Measurements from ENCODE around the gene C18orf63. TPM values are rescaled to one million over a fixed set of nuclear protein-coding genes. Genes with fewer than 3 reads are reported as not detected.

The C18orf63 gene
- total RNA-seq = not detected

- Mint-ChIP-seq H3K36me3 (ENCODE audit: insufficient read depth) (no peaks in the 10 kb centered on the region), H3K27me3 (ENCODE audit: low read depth) (peaks cover under 1% of the 10 kb centered on the region), H3K9me3 (no peaks in the 10 kb centered on the region), H3K4me3 (no peak within 1 kb of the TSS), H3K4me1 (ENCODE audit: low read depth) (no peaks in the 10 kb centered on the region)
- ATAC-seq = no peak
- DNase-seq = no peak
Observed at GRCh38 chr18:74315464-74316256, at the start of gene C18orf63. Gene C18orf63 (plus strand): TSS chr18:74315839. CDS start chr18:74317866, 2,027 bp downstream.

- ATAC-seq (no peak), DNase-seq (no peak)
- H3K9me3 Mint-ChIP-seq = no peaks in the 10 kb centered on the region
- H3K27me3 Mint-ChIP-seq (ENCODE audit: low read depth) = no peaks in the 10 kb centered on the region
- peaks cover 3% of the 10 kb centered on the region for H3K4me1 Mint-ChIP-seq (ENCODE audit: low read depth)
- no peak overlapping the region for H3K4me3 Mint-ChIP-seq
- peaks cover 15% of the 10 kb centered on the region for H3K36me3 Mint-ChIP-seq (ENCODE audit: insufficient read depth)
Observed at GRCh38 chr18:74266161-74266560, 49.5 kb upstream of the C18orf63 start.

GRCh38 chr18:74268175-74268574 lies 47.5 kb upstream of the C18orf63 start:
- no peak overlapping the region for H3K4me3 Mint-ChIP-seq
- peaks cover 8% of the 10 kb centered on the region for H3K36me3 Mint-ChIP-seq (ENCODE audit: insufficient read depth)
- no peaks in the 10 kb centered on the region for H3K9me3 Mint-ChIP-seq
- H3K27me3 Mint-ChIP-seq (ENCODE audit: low read depth) = no peaks in the 10 kb centered on the region
- DNase-seq (no peak), ATAC-seq (no peak)
- H3K4me1 Mint-ChIP-seq (ENCODE audit: low read depth) = peaks cover 3% of the 10 kb centered on the region

- Mint-ChIP-seq H3K27me3 (ENCODE audit: low read depth) (no peaks in the 10 kb centered on the region), H3K36me3 (ENCODE audit: insufficient read depth) (peaks cover 12% of the 10 kb centered on the region), H3K4me1 (ENCODE audit: low read depth) (peaks cover 3% of the 10 kb centered on the region), H3K4me3 (no peak overlapping the region), H3K9me3 (no peaks in the 10 kb centered on the region)
- ATAC-seq (no peak), DNase-seq (no peak)
Observed at GRCh38 chr18:74268933-74269620, 46.6 kb upstream of the C18orf63 start.

GRCh38 chr18:74271635-74272034 lies 44.0 kb upstream of the C18orf63 start:
- DNase-seq (no peak), ATAC-seq (no peak)
- Mint-ChIP-seq H3K4me1 (ENCODE audit: low read depth) (peaks cover 3% of the 10 kb centered on the region), H3K27me3 (ENCODE audit: low read depth) (no peaks in the 10 kb centered on the region), H3K36me3 (ENCODE audit: insufficient read depth) (peaks cover 8% of the 10 kb centered on the region), H3K4me3 (no peak overlapping the region), H3K9me3 (no peaks in the 10 kb centered on the region)

GRCh38 chr18:74273394-74273793 lies 42.2 kb upstream of the C18orf63 start:
- no peaks in the 10 kb centered on the region for H3K9me3 Mint-ChIP-seq
- H3K4me1 Mint-ChIP-seq (ENCODE audit: low read depth) = peaks cover 3% of the 10 kb centered on the region
- ATAC-seq = no peak
- H3K27me3 Mint-ChIP-seq (ENCODE audit: low read depth) = no peaks in the 10 kb centered on the region
- H3K36me3 Mint-ChIP-seq (ENCODE audit: insufficient read depth) = peaks cover 9% of the 10 kb centered on the region
- DNase-seq = no peak
- H3K4me3 Mint-ChIP-seq = no peak overlapping the region

GRCh38 chr18:74274700-74275099 lies 40.9 kb upstream of the C18orf63 start:
- H3K9me3 Mint-ChIP-seq = no peaks in the 10 kb centered on the region
- no peak for ATAC-seq
- H3K27me3 Mint-ChIP-seq (ENCODE audit: low read depth) = no peaks in the 10 kb centered on the region
- H3K36me3 Mint-ChIP-seq (ENCODE audit: insufficient read depth) = peaks cover 10% of the 10 kb centered on the region
- H3K4me3 Mint-ChIP-seq = no peak overlapping the region
- DNase-seq = no peak
- H3K4me1 Mint-ChIP-seq (ENCODE audit: low read depth) = no peaks in the 10 kb centered on the region

GRCh38 chr18:74275736-74276135 lies 39.9 kb upstream of the C18orf63 start:
- Mint-ChIP-seq H3K4me1 (ENCODE audit: low read depth) (no peaks in the 10 kb centered on the region), H3K36me3 (ENCODE audit: insufficient read depth) (peaks cover 10% of the 10 kb centered on the region), H3K4me3 (no peak overlapping the region), H3K27me3 (ENCODE audit: low read depth) (no peaks in the 10 kb centered on the region), H3K9me3 (no peaks in the 10 kb centered on the region)
- ATAC-seq (no peak), DNase-seq (no peak)

- Mint-ChIP-seq H3K4me3 (no peak overlapping the region), H3K27me3 (ENCODE audit: low read depth) (no peaks in the 10 kb centered on the region), H3K36me3 (ENCODE audit: insufficient read depth) (peaks cover 10% of the 10 kb centered on the region), H3K9me3 (no peaks in the 10 kb centered on the region), H3K4me1 (ENCODE audit: low read depth) (no peaks in the 10 kb centered on the region)
- DNase-seq (no peak), ATAC-seq (no peak)
Observed at GRCh38 chr18:74276609-74277008, 39.0 kb upstream of the C18orf63 start.

GRCh38 chr18:74277296-74277695 lies 38.3 kb upstream of the C18orf63 start:
- no peak overlapping the region for H3K4me3 Mint-ChIP-seq
- H3K27me3 Mint-ChIP-seq (ENCODE audit: low read depth) = no peaks in the 10 kb centered on the region
- H3K36me3 Mint-ChIP-seq (ENCODE audit: insufficient read depth) = peaks cover 10% of the 10 kb centered on the region
- DNase-seq (no peak), ATAC-seq (no peak)
- peaks cover 4% of the 10 kb centered on the region for H3K4me1 Mint-ChIP-seq (ENCODE audit: low read depth)
- H3K9me3 Mint-ChIP-seq = no peaks in the 10 kb centered on the region

GRCh38 chr18:74278058-74278457 lies 37.6 kb upstream of the C18orf63 start:
- Mint-ChIP-seq H3K9me3 (no peaks in the 10 kb centered on the region), H3K4me3 (no peak overlapping the region), H3K4me1 (ENCODE audit: low read depth) (peaks cover 12% of the 10 kb centered on the region), H3K36me3 (ENCODE audit: insufficient read depth) (peaks cover 10% of the 10 kb centered on the region), H3K27me3 (ENCODE audit: low read depth) (no peaks in the 10 kb centered on the region)
- DNase-seq (no peak), ATAC-seq (no peak)

- H3K36me3 Mint-ChIP-seq (ENCODE audit: insufficient read depth) = peaks cover 5% of the 10 kb centered on the region
Observed at GRCh38 chr18:74278983-74279382, 36.7 kb upstream of the C18orf63 start.

GRCh38 chr18:74281011-74281979 lies 34.3 kb upstream of the C18orf63 start:
- H3K36me3 Mint-ChIP-seq (ENCODE audit: insufficient read depth) = peaks cover 5% of the 10 kb centered on the region
- H3K4me1 Mint-ChIP-seq (ENCODE audit: low read depth) = peaks cover 17% of the 10 kb centered on the region
- H3K4me3 Mint-ChIP-seq = no peak overlapping the region
- DNase-seq = no peak
- H3K9me3 Mint-ChIP-seq = no peaks in the 10 kb centered on the region
- no peaks in the 10 kb centered on the region for H3K27me3 Mint-ChIP-seq (ENCODE audit: low read depth)
- no peak for ATAC-seq

More at GRCh38 chr18:74278983-74279382, 36.7 kb upstream of the C18orf63 start:
- Mint-ChIP-seq H3K4me3 (no peak overlapping the region), H3K4me1 (ENCODE audit: low read depth) (peaks cover 17% of the 10 kb centered on the region), H3K27me3 (ENCODE audit: low read depth) (no peaks in the 10 kb centered on the region), H3K9me3 (no peaks in the 10 kb centered on the region)
- DNase-seq = no peak
- ATAC-seq = no peak
